Vagina (tissue), 2 donors: ENCODE results near the gene SPC25. TPM values are rescaled to one million over a fixed set of nuclear protein-coding genes. Genes with fewer than 3 reads are reported as not detected.
"Not testable (repeated sequence)": the region's sequence is repeated elsewhere in the genome, so short reads cannot be mapped to it uniquely, and the experiment has no call there.

Experiments
- DNase-seq, 2 donors: peaks; one replicate each; pipeline ENCODE4 v3.0.0-alpha.2; 2017; ENCODE audit errors: extremely low spot score in 2 of 2
- H3K27ac ChIP-seq: fragments of 200-600 bp; sonication (generic); one replicate; pipeline ENCODE4 v1.5.1; 2019
- H3K27me3 ChIP-seq: fragments of 200-600 bp; sonication (generic); one replicate; pipeline ENCODE4 v1.5.1; 2019
- H3K36me3 ChIP-seq, 2 donors: fragments of 200-600 bp; sonication (generic); one replicate each; pipeline ENCODE4 v1.5.1; 2017 to 2019
- H3K4me1 ChIP-seq: fragments of 200-600 bp; sonication (generic); one replicate; pipeline ENCODE4 v1.5.1; 2019
- H3K4me3 ChIP-seq, 2 donors: fragments of 200-600 bp; sonication (generic); 1 replicate in 1 of 2; 2 replicates in 1 of 2; pipeline ENCODE4 v1.5.1; 2016 to 2019
- H3K9me3 ChIP-seq: fragments of 200-600 bp; sonication (generic); one replicate; pipeline ENCODE4 v1.5.1; 2019
- CTCF ChIP-seq, 3 experiments: fragments of 450-650 bp in 2 of 3; fragments of 200-600 bp in 1 of 3; sonication (generic) in 1 of 3; IDR thresholded peaks; one replicate each; pipeline ENCODE4 v1.5.1; 2017 to 2019; ENCODE audit warnings: antibody characterized with exemption in 3 of 3, mild to moderate bottlenecking in 2 of 3, moderate library complexity in 2 of 3
- POLR2A ChIP-seq, 2 donors: fragments of 450-650 bp; IDR thresholded peaks; one replicate each; pipeline ENCODE4 v1.6.1; 2017; ENCODE audit warnings: antibody characterized with exemption in 2 of 2, mild to moderate bottlenecking in 2 of 2, moderate library complexity in 2 of 2
- POLR2AphosphoS5 ChIP-seq, 2 donors: sonication (generic); formaldehyde crosslinking; IDR thresholded peaks; one replicate each; pipeline ENCODE4 v1.9.0; 2017; ENCODE audit warnings: antibody characterized with exemption in 2 of 2, mild to moderate bottlenecking in 2 of 2, low read depth in 1 of 2; ENCODE audit not compliant: insufficient read depth in 1 of 2
- intact Hi-C: fragments of 100-400 bp; cut with DNase I; formaldehyde crosslinking; loops from one replicate; pipeline ENCODE4 v1.15.1; 2023
- total RNA-seq: library from RNA; depleted of rRNA; stranded (reverse); fragments of >200 nt; gene quantifications from one replicate; pipeline ENCODE4 v1.2.3, GENCODE V29; 2016

SPC25 gene
- total RNA-seq, 1 donor from 2014 or later = not detected

- Histone ChIP-seq H3K4me3 (no peak overlapping the region), H3K4me1 (no peaks in the 10 kb centered on the region), H3K27me3 (no peaks in the 10 kb centered on the region), H3K9me3 (no peaks in the 10 kb centered on the region), H3K27ac (no peak overlapping the region), H3K36me3 (no peaks in the 10 kb centered on the region)
- intact Hi-C loops = no loop called here
- TF ChIP-seq POLR2AphosphoS5 (IDR thresholded peaks at IDR 0.05; ENCODE audit: insufficient read depth in 1 of 2, low read depth in 1 of 2) (no peak), POLR2A (IDR thresholded peaks at IDR 0.05) (no peak), CTCF (IDR thresholded peaks at IDR 0.05) (no peak)
- DNase-seq = no peak
Observed at GRCh38 chr2:168934826-168935225, 44.6 kb upstream of the SPC25 start.

- DNase-seq, H3K9me3 ChIP-seq, H3K4me3 ChIP-seq, H3K36me3 ChIP-seq, H3K4me1 ChIP-seq, intact Hi-C loops, H3K27me3 ChIP-seq, H3K27ac ChIP-seq: not testable (repeated sequence)
Observed at GRCh38 chr2:168932174-168932573, 41.9 kb upstream of the SPC25 start.

GRCh38 chr2:168930242-168930641 is 40.0 kb upstream of the SPC25 start:
- TF ChIP-seq POLR2A (IDR thresholded peaks at IDR 0.05) (no peak), POLR2AphosphoS5 (IDR thresholded peaks at IDR 0.05; ENCODE audit: insufficient read depth in 1 of 2, low read depth in 1 of 2) (no peak), CTCF (IDR thresholded peaks at IDR 0.05) (no peak)
- Histone ChIP-seq H3K4me3 (no peak overlapping the region), H3K27me3 (no peaks in the 10 kb centered on the region), H3K27ac (no peak overlapping the region), H3K9me3 (no peaks in the 10 kb centered on the region), H3K36me3 (no peaks in the 10 kb centered on the region), H3K4me1 (no peaks in the 10 kb centered on the region)
- intact Hi-C loops = no loop called here
- DNase-seq = no peak

GRCh38 chr2:168929031-168929430 is 38.8 kb upstream of the SPC25 start:
- Histone ChIP-seq H3K36me3 (no peaks in the 10 kb centered on the region), H3K4me1 (no peaks in the 10 kb centered on the region), H3K27ac (no peak overlapping the region), H3K4me3 (no peak overlapping the region), H3K27me3 (no peaks in the 10 kb centered on the region), H3K9me3 (no peaks in the 10 kb centered on the region)
- TF ChIP-seq CTCF (IDR thresholded peaks at IDR 0.05) (no peak), POLR2AphosphoS5 (IDR thresholded peaks at IDR 0.05; ENCODE audit: insufficient read depth in 1 of 2, low read depth in 1 of 2) (no peak), POLR2A (IDR thresholded peaks at IDR 0.05) (no peak)
- DNase-seq = no peak
- intact Hi-C loops = no loop called here

GRCh38 chr2:168928113-168928831 is 38.0 kb upstream of the SPC25 start:
- H3K4me3 ChIP-seq = no peak overlapping the region
- no peaks in the 10 kb centered on the region for H3K4me1 ChIP-seq
- no peak for TF ChIP-seq POLR2A (IDR thresholded peaks at IDR 0.05)
- TF ChIP-seq POLR2AphosphoS5 (IDR thresholded peaks at IDR 0.05; ENCODE audit: insufficient read depth in 1 of 2, low read depth in 1 of 2) = no peak
- no peak for TF ChIP-seq CTCF (IDR thresholded peaks at IDR 0.05)
- H3K9me3 ChIP-seq = no peaks in the 10 kb centered on the region
- H3K27ac ChIP-seq = no peak overlapping the region
- intact Hi-C loops = no loop called here
- no peaks in the 10 kb centered on the region for H3K36me3 ChIP-seq
- DNase-seq = no peak
- H3K27me3 ChIP-seq = no peaks in the 10 kb centered on the region
